Chondrocyte (in vitro differentiated cells): ENCODE measurements around the gene NWD2. TPM values are rescaled to one million over a fixed set of nuclear protein-coding genes. Genes with fewer than 3 reads are reported as not detected.
A peak's percentile ranks its signal among the peaks of the same experiment; 100 is the strongest.

Source experiments
- DNase-seq: peaks from one replicate; pipeline ENCODE4 v3.0.0; 2021; ENCODE audit warnings: mixed read lengths, low spot score
- H3K27ac Mint-ChIP-seq: one replicate; pipeline ENCODE4 v1.8.0; 2021; ENCODE audit warnings: mild to moderate bottlenecking, moderate library complexity, mixed read lengths; ENCODE audit not compliant: unreplicated experiment
- H3K27me3 Mint-ChIP-seq: 2 replicates; pipeline ENCODE4 v1.8.0; 2021; ENCODE audit warnings: low read depth, mixed read lengths
- H3K36me3 Mint-ChIP-seq: 2 replicates; pipeline ENCODE4 v1.8.0; 2021; ENCODE audit warnings: low read depth, mixed read lengths
- H3K4me1 Mint-ChIP-seq: 2 replicates; pipeline ENCODE4 v1.8.0; 2021; ENCODE audit warnings: low read depth, mild to moderate bottlenecking, mixed read lengths
- H3K4me3 Mint-ChIP-seq: one replicate; pipeline ENCODE4 v1.8.0; 2021; ENCODE audit warnings: mild to moderate bottlenecking, moderate library complexity, mixed read lengths; ENCODE audit not compliant: unreplicated experiment
- H3K9me3 Mint-ChIP-seq: 2 replicates; pipeline ENCODE4 v1.8.0; 2021; ENCODE audit warnings: low read depth, mixed read lengths
- total RNA-seq: library from RNA; stranded (reverse); gene quantifications from 3 replicates; pipeline ENCODE4 v1.2.1, GENCODE V29; 2021
- TF ChIP-seq, protein P1 (sequence below): fragments of 200-600 bp; sonication (generic); IDR thresholded peaks from 2 replicates; pipeline ENCODE4 v1.5.0; 2021; ENCODE audit warnings: antibody characterized with exemption, mild to moderate bottlenecking, moderate library complexity

The NWD2 gene
- total RNA-seq, 1 donor from 2014 or later = not detected

DNA sequence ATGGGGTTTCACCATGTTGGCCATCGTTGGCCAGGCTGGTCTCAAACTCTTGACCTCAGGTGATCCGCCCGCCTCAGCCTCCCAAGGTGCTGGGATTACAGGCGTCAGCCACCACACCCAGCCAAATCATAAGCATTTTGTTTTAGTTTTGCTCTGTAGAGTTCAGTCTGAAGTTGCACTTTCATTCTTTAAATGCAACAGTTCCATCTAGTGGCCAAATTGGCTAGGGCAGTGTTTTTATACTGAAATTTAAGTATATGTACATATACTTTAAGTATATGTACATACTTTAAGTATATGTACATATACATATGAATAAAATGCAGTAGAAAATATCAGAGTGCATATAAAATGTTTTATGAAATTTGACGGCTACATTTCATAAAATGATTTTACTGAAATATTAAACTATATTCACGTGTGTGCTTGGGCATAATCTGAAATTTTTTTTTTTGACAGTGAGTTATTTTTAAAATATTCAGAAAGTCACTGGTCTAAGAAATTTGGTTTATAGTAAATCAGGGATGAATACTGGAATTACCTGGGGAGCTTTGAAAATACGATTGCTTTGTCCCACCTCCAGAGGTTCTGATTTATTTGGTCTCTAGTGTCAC, 145.5 kb downstream of the NWD2 start:
- Mint-ChIP-seq H3K4me1 (no peaks in the 10 kb centered on the region), H3K9me3 (no peaks in the 10 kb centered on the region), H3K27me3 (peaks cover 15% of the 10 kb centered on the region), H3K36me3 (no peaks in the 10 kb centered on the region), H3K27ac (no peak overlapping the region), H3K4me3 (no peak overlapping the region)
- DNase-seq = no peak
- TF ChIP-seq, protein P1, sequence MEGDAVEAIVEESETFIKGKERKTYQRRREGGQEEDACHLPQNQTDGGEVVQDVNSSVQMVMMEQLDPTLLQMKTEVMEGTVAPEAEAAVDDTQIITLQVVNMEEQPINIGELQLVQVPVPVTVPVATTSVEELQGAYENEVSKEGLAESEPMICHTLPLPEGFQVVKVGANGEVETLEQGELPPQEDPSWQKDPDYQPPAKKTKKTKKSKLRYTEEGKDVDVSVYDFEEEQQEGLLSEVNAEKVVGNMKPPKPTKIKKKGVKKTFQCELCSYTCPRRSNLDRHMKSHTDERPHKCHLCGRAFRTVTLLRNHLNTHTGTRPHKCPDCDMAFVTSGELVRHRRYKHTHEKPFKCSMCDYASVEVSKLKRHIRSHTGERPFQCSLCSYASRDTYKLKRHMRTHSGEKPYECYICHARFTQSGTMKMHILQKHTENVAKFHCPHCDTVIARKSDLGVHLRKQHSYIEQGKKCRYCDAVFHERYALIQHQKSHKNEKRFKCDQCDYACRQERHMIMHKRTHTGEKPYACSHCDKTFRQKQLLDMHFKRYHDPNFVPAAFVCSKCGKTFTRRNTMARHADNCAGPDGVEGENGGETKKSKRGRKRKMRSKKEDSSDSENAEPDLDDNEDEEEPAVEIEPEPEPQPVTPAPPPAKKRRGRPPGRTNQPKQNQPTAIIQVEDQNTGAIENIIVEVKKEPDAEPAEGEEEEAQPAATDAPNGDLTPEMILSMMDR = peak; percentile 89

DNA sequence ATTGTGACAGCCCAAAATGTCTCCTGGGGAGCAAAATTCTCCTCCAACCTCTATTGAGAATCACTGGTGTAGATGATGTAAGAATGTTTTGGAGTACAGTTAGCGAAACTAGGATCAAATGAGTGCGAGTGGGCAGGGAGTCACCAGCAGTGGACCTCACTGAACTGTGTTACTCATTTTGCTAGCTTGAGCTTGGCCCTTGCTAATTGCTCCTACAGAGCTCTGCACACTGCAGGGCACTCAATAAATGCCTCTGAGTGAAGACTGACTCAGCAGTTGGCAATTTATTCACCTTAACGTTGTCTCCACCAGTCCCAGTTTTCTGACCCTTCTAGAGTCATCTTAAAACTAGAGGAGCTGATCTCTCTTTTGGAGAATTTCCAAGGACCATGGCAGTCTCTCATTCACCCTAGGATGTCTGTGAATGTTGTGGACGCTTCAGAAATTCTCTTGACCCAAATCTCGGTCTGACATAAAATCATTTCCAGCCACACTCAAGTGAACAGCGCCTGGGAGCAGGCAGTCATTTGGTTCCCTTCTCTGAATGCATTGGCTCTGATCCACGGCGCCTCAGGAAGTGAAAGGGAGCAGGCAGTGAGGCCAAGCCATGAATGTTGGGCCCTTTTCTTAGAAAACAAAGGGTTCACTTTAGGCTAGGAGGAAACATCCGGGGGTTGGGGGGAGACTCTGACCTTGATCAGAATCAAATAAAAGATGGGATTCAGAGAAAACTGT, 148.1 kb downstream of the NWD2 start:
- Mint-ChIP-seq H3K9me3 (no peaks in the 10 kb centered on the region), H3K27ac (no peak overlapping the region), H3K36me3 (no peaks in the 10 kb centered on the region), H3K27me3 (peaks cover 8% of the 10 kb centered on the region), H3K4me3 (no peak overlapping the region), H3K4me1 (no peaks in the 10 kb centered on the region)
- no peak for DNase-seq
- TF ChIP-seq, protein P1 = no peak

DNA sequence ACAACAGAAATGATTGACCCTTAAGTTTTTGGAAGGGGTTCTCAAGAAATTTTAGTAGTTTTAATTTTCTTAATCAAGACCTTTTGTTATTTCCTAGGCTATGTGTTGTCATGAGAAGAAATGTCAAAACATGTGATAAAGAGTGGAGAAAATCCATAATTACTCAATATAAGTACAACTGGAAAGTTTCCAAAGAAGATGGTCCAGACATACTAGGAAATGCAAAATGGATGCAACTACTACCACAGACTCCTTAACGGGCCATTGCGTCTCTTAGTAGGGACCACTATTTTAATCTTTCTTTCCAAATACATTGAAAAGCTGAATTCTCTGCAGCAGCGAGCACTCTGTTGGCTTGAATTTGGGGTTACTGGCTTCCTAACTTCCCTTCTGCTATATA, 148.8 kb downstream of the NWD2 start:
- no peak overlapping the region for H3K27ac Mint-ChIP-seq
- TF ChIP-seq, protein P1 = no peak
- H3K9me3 Mint-ChIP-seq = no peaks in the 10 kb centered on the region
- H3K36me3 Mint-ChIP-seq = no peaks in the 10 kb centered on the region
- no peaks in the 10 kb centered on the region for H3K4me1 Mint-ChIP-seq
- H3K4me3 Mint-ChIP-seq = no peak overlapping the region
- peaks cover 8% of the 10 kb centered on the region for H3K27me3 Mint-ChIP-seq
- no peak for DNase-seq

DNA sequence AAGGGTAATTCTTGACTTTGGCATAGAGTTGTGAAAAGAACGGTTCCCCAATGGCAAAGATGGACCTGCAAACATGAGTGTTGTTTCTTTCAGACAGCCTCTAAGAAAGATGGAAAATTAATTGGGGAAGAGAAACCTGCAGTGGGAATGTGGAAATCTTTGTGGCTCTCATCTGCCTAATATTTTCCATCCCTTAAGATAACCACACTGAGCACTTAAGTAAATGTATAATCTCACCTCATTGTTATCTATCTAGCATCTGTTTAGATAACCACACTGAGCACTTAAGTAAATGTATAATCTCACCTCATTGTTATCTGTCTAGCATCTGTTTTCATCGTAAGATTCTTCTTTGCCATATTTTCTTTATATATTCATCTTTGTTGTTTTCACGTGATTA, 149.3 kb downstream of the NWD2 start:
- H3K27me3 Mint-ChIP-seq = peaks cover 6% of the 10 kb centered on the region
- H3K4me1 Mint-ChIP-seq = no peaks in the 10 kb centered on the region
- no peak overlapping the region for H3K4me3 Mint-ChIP-seq
- H3K9me3 Mint-ChIP-seq = no peaks in the 10 kb centered on the region
- H3K27ac Mint-ChIP-seq = no peak overlapping the region
- no peak for DNase-seq
- H3K36me3 Mint-ChIP-seq = no peaks in the 10 kb centered on the region
- TF ChIP-seq, protein P1 = no peak

DNA sequence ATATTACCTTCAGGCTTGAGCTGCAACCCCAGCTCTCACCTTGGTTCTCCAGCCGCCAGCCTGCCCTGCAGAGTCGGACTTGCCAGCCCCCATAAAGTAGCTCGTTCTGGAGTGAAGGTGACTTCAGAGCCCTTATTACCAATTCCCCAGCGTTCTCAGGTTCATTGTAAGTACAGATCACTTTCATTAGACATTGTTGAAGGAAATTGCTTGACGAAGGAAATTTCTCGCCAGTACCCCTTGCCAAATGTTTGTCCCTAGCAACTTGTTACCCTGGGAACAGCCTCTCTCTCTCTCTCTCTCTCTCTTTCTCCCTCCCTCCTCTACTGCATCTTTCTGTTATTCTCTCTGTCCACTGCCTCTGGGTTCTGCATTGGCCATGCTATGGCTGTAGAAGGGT, 153.0 kb downstream of the NWD2 start:
- Mint-ChIP-seq H3K4me3 (no peak overlapping the region), H3K9me3 (peaks cover 7% of the 10 kb centered on the region), H3K27me3 (peaks cover 2% of the 10 kb centered on the region), H3K27ac (no peak overlapping the region), H3K4me1 (no peaks in the 10 kb centered on the region), H3K36me3 (no peaks in the 10 kb centered on the region)
- no peak for DNase-seq
- TF ChIP-seq, protein P1 = no peak
